Body of pancreas (tissue), 4 donors: Measurements from ENCODE around the gene MTFR2. TPM values are rescaled to one million over a fixed set of nuclear protein-coding genes. Genes with fewer than 3 reads are reported as not detected.

Experiments
- ATAC-seq: fragments of 150-250 bp; one replicate; pipeline ENCODE4 v1.9.1; 2016
- DNase-seq, 4 donors: peaks; one replicate each; pipeline ENCODE4 v3.0.0-alpha.2; 2019
- H3K27ac ChIP-seq, 4 donors: fragments of 200-600 bp; sonication (generic); 1 replicate in 3 of 4; 2 replicates in 1 of 4; pipeline versions ENCODE4 v1.5.1 to v1.6.1; 2016 to 2019; ENCODE audit warnings: mild to moderate bottlenecking in 1 of 4, mixed read lengths in 1 of 4, moderate library complexity in 1 of 4
- H3K27me3 ChIP-seq, 2 donors: fragments of 200-600 bp; sonication (generic); one replicate each; pipeline ENCODE4 v1.6.0; 2016; ENCODE audit warnings: mild to moderate bottlenecking in 1 of 2
- H3K36me3 ChIP-seq, 2 donors: fragments of 200-600 bp; sonication (generic); replicated peaks in 1 of 2; 2 replicates each; pipeline ENCODE4 v1.5.1; 2016; ENCODE audit warnings: low read depth in 2 of 2; ENCODE audit not compliant: insufficient read depth in 1 of 2
- H3K4me1 ChIP-seq: fragments of 200-600 bp; sonication (generic); one replicate; pipeline ENCODE4 v1.6.0; 2016
- H3K4me3 ChIP-seq, 2 donors: fragments of 200-600 bp; sonication (generic); 1 replicate in 1 of 2; 2 replicates in 1 of 2; pipeline ENCODE4 v1.5.1; 2016 to 2019
- H3K9me3 ChIP-seq, 3 donors: fragments of 200-600 bp; sonication (generic); 1 replicate in 2 of 3; 2 replicates in 1 of 3; pipeline ENCODE4 v1.5.1; 2016
- POLR2A ChIP-seq, 3 donors: fragments of 450-650 bp; IDR thresholded peaks; one replicate each; pipeline ENCODE4 v1.6.1; 2016; ENCODE audit warnings: antibody characterized with exemption in 3 of 3, mild to moderate bottlenecking in 2 of 3
- WGBS, 2 donors: methylation state at CpG; one replicate each; pipeline ENCODE4 v1.1.5; 2017; 5-methylcytosine and 5-hydroxymethylcytosine counted together
- intact Hi-C: fragments of 100-400 bp; cut with DNase I; formaldehyde crosslinking; loops from one replicate; pipeline ENCODE4 v1.15.1; 2023
- total RNA-seq, 2 donors: library from RNA; depleted of rRNA; stranded (reverse); fragments of >200 nt; gene quantifications; one replicate each; pipeline ENCODE4 v1.1.0, GENCODE V29; 2016
- TF ChIP-seq, protein P1 (sequence below), 7 experiments: fragments of 450-650 bp in 4 of 7; fragments of 200-600 bp in 3 of 7; sonication (generic) in 3 of 7; IDR thresholded peaks; one replicate each; pipeline ENCODE4 v1.5.1; 2016 to 2019; ENCODE audit warnings: antibody characterized with exemption in 7 of 7

Gene MTFR2
- total RNA-seq, 2 donors from 2014 or later = 0.78 TPM; not detected in 1

DNA sequence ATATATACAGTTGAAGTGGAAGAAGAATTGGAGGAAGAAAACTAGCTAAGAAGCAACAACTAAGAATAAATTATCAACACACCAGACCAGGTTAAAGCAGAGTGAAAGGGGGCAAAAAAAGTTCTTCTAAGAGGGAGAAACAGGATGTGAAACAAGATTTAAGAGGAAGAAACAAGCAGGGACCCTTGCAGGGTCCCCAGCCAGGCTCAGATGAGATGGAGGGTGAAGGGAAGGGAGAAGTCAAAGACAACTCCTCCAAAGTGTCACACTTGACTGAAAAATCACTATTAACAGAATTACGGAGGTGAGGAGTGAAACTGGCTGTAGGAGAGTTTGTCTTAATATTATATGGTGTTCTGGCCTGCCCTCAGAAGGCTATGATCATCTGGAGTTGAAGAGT is 65.4 kb downstream of the MTFR2 start:
- intact Hi-C loops = no loop called here
- 76 to 83% methylated on average over 1 of the region's 1 CpG for WGBS, 2 donors
- no peak for DNase-seq
- H3K4me3 ChIP-seq = no peak overlapping the region
- no peaks in the 10 kb centered on the region for H3K27me3 ChIP-seq
- no peak overlapping the region for H3K27ac ChIP-seq
- no peaks in the 10 kb centered on the region for H3K36me3 ChIP-seq
- no peaks in the 10 kb centered on the region for H3K9me3 ChIP-seq
- peaks cover 14% of the 10 kb centered on the region for H3K4me1 ChIP-seq
- TF ChIP-seq, protein P1, sequence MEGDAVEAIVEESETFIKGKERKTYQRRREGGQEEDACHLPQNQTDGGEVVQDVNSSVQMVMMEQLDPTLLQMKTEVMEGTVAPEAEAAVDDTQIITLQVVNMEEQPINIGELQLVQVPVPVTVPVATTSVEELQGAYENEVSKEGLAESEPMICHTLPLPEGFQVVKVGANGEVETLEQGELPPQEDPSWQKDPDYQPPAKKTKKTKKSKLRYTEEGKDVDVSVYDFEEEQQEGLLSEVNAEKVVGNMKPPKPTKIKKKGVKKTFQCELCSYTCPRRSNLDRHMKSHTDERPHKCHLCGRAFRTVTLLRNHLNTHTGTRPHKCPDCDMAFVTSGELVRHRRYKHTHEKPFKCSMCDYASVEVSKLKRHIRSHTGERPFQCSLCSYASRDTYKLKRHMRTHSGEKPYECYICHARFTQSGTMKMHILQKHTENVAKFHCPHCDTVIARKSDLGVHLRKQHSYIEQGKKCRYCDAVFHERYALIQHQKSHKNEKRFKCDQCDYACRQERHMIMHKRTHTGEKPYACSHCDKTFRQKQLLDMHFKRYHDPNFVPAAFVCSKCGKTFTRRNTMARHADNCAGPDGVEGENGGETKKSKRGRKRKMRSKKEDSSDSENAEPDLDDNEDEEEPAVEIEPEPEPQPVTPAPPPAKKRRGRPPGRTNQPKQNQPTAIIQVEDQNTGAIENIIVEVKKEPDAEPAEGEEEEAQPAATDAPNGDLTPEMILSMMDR (IDR thresholded peaks at IDR 0.05) = no peak
- no peak for TF ChIP-seq POLR2A (IDR thresholded peaks at IDR 0.05)
- no peak for ATAC-seq

DNA sequence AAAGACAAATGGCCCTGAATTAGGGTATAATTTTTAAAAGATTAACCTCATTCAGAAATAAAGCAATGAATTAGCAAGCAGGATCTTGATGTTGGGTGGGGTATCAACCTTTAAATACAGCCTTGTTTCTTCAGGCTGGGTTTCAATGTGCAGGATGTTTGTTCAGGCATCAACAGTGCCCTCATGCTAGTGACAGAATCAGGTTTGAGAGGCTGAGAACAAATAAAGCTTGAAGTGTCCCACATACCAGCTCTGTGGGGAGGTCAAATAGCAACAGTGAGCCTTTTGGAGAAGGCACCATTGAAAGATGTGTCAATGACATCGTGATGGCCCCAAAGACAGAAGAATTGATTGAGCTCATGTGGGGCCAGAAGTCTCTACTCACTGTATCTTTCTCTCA is 68.2 kb downstream of the MTFR2 start:
- no peak for DNase-seq
- Histone ChIP-seq H3K27ac (no peak overlapping the region), H3K4me1 (peaks cover 14% of the 10 kb centered on the region), H3K4me3 (no peak overlapping the region), H3K9me3 (no peaks in the 10 kb centered on the region), H3K36me3 (no peaks in the 10 kb centered on the region), H3K27me3 (no peaks in the 10 kb centered on the region)
- ATAC-seq = no peak
- TF ChIP-seq, protein P1 (IDR thresholded peaks at IDR 0.05) = no peak
- TF ChIP-seq POLR2A (IDR thresholded peaks at IDR 0.05) = no peak
- WGBS, 2 donors = 41 to 83% methylated on average over 1 of the region's 1 CpG
- intact Hi-C loops = no loop called here

DNA sequence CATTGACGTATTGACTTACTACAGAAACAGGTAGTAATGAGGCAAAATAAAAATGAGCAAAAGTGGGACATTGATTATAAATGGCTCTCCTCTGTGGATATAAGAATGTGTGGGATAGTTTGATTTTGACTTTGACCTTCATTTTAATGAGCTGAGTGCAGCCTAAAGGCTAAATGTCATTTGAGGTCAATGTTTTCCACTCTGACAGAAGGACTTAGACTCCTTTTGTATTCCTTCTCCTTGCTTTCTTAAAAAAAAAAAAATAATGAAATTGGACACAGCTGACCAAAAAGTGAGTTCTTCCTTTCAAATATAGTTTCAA is 68.6 kb downstream of the MTFR2 start:
- no peaks in the 10 kb centered on the region for H3K9me3 ChIP-seq
- TF ChIP-seq, protein P1 (IDR thresholded peaks at IDR 0.05) = no peak
- no peak for TF ChIP-seq POLR2A (IDR thresholded peaks at IDR 0.05)
- no peak for ATAC-seq
- no peaks in the 10 kb centered on the region for H3K27me3 ChIP-seq
- 56 to 77% methylated on average over 1 of the region's 1 CpG for WGBS, 2 donors
- H3K27ac ChIP-seq = no peak overlapping the region
- no peak for DNase-seq
- peaks cover 14% of the 10 kb centered on the region for H3K4me1 ChIP-seq
- H3K36me3 ChIP-seq = no peaks in the 10 kb centered on the region
- intact Hi-C loops = no loop called here
- no peak overlapping the region for H3K4me3 ChIP-seq

Other genes starting within 250 kb of the MTFR2 start
- gene BCLAF1, start 39.5 kb upstream of the MTFR2 start, total RNA-seq = 100 to 1,000 TPM in 1 of 2 donors, 10 to 100 TPM in 1; 77.8 to 179 TPM